OCI-M2 (cell line): Measurements from ENCODE around the gene COL11A2.
"Not testable (repeated sequence)": the region's sequence is repeated elsewhere in the genome, so short reads cannot be mapped to it uniquely, and the experiment has no call there.

Experiments used
- DNase-seq: peaks from one replicate; lab custom pipeline; 2025; ENCODE audit not compliant: unreplicated experiment; lab: John Stamatoyannopoulos, UW

Gene COL11A2

GRCh38 chr6:33192105-33192646, at the start of gene COL11A2:
Gene COL11A2 (minus strand): TSS chr6:33192467. CDS start chr6:33192240, 227 bp downstream.
- DNase-seq = no peak

GRCh38 chr6:33241968-33242367, 49.7 kb upstream of the COL11A2 start:
- no peak for DNase-seq

- DNase-seq = no peak
Measured at GRCh38 chr6:33237741-33238140, 45.5 kb upstream of the COL11A2 start.

- DNase-seq = no peak
Measured at GRCh38 chr6:33236852-33237251, 44.6 kb upstream of the COL11A2 start.

- no peak for DNase-seq
Measured at GRCh38 chr6:33236328-33236727, 44.1 kb upstream of the COL11A2 start.

- no peak for DNase-seq
Measured at GRCh38 chr6:33235221-33235634, 43.0 kb upstream of the COL11A2 start.

GRCh38 chr6:33226503-33227120, 34.3 kb upstream of the COL11A2 start:
- not testable (repeated sequence) for DNase-seq

- no peak for DNase-seq
Measured at GRCh38 chr6:33217681-33218080, 25.4 kb upstream of the COL11A2 start.

- DNase-seq = no peak
Measured at GRCh38 chr6:33217246-33217645, 25.0 kb upstream of the COL11A2 start.

GRCh38 chr6:33216117-33216649, 23.9 kb upstream of the COL11A2 start:
- no peak for DNase-seq

GRCh38 chr6:33215271-33216116, 23.2 kb upstream of the COL11A2 start:
- no peak for DNase-seq

GRCh38 chr6:33213989-33214335, 21.7 kb upstream of the COL11A2 start:
- no peak for DNase-seq

- DNase-seq = no peak
Measured at GRCh38 chr6:33213166-33213988, 21.1 kb upstream of the COL11A2 start.

GRCh38 chr6:33212857-33213165, 20.5 kb upstream of the COL11A2 start:
- DNase-seq = no peak

GRCh38 chr6:33211666-33212422, 19.6 kb upstream of the COL11A2 start:
- no peak for DNase-seq

GRCh38 chr6:33211136-33211535, 18.9 kb upstream of the COL11A2 start:
- DNase-seq = no peak

- no peak for DNase-seq
Measured at GRCh38 chr6:33209856-33210255, 17.6 kb upstream of the COL11A2 start.

GRCh38 chr6:33208091-33208967, 16.1 kb upstream of the COL11A2 start, which contains the start of gene RING1:
Gene RING1 (plus strand): TSS chr6:33208500. CDS start chr6:33208823, 323 bp downstream.
- DNase-seq = no peak

- DNase-seq = no peak
Measured at GRCh38 chr6:33207552-33208090, 15.4 kb upstream of the COL11A2 start.
